Endothelial cell of umbilical vein (primary cell): ENCODE measurements around the gene HSD3B7. TPM values are rescaled to one million over a fixed set of nuclear protein-coding genes. Genes with fewer than 3 reads are reported as not detected.

Experiments used
- BruUV-seq: library from RNA; stranded (reverse); fragments of 400-500 nt; replicated peaks from 2 replicates; lab custom pipeline; 2021; lab: Mats Ljungman, UMichigan
- CTCF ChIA-PET: fragments of 300-600, 350-600 bp; sonication (Branson Sonifier 250); formaldehyde crosslinking; loops from one replicate; lab custom pipeline; 2021; ENCODE audit warnings: antibody characterized with exemption, inconsistent platforms; lab: Charles Lee
- POLR2A ChIA-PET: fragments of 300-600, 350-600 bp; sonication (Branson Sonifier 250); formaldehyde crosslinking; loops from one replicate; lab custom pipeline; 2021; ENCODE audit warnings: antibody characterized with exemption, inconsistent platforms; lab: Charles Lee
- DNase-seq: peaks from one replicate; pipeline ENCODE4 v3.0.0-alpha.2; 2011; ENCODE audit warnings: low read depth, low spot score
- FAIRE-seq: peaks from 2 replicates; lab custom pipeline; 2011; peaks lifted over from hg19 to GRCh38; lab: Jason Lieb, UNC
- H2AFZ ChIP-seq: 2 replicates; pipeline ENCODE4 v1.6.0; 2012; ENCODE audit warnings: low read depth, low read length, control low read depth, inconsistent platforms
- H3K27ac ChIP-seq: 2 replicates; pipeline ENCODE4 v1.5.1; 2011; ENCODE audit warnings: low read depth, mild to moderate bottlenecking, control low read depth, low read length, moderate library complexity; ENCODE audit not compliant: insufficient read depth
- H3K27me3 ChIP-seq, 2 experiments: 2 replicates each; pipeline versions ENCODE4 v1.6.0 to v1.6.1; 2011; ENCODE audit warnings: low read length in 2 of 2, mixed read lengths in 1 of 2; ENCODE audit not compliant: control insufficient read depth in 2 of 2, insufficient read depth in 2 of 2
- H3K36me3 ChIP-seq, 2 experiments: 2 replicates in 1 of 2; 3 replicates in 1 of 2; pipeline ENCODE4 v1.5.1; 2011; ENCODE audit warnings: low read length in 2 of 2, mild to moderate bottlenecking in 1 of 2, moderate library complexity in 1 of 2; ENCODE audit not compliant: control insufficient read depth in 2 of 2, insufficient read depth in 2 of 2; ENCODE audit errors: extremely low read depth in 1 of 2
- H3K4me1 ChIP-seq: 3 replicates; pipeline ENCODE4 v1.5.1; 2011; ENCODE audit warnings: mild to moderate bottlenecking, low read length; ENCODE audit not compliant: control insufficient read depth, insufficient read depth; ENCODE audit errors: extremely low read depth
- H3K4me2 ChIP-seq: 2 replicates; pipeline ENCODE4 v1.6.1; 2011; ENCODE audit warnings: low read length, control low read depth, mixed read lengths; ENCODE audit not compliant: insufficient read depth
- H3K4me3 ChIP-seq, 3 experiments: fragments of 200-600 bp in 1 of 3; sonication (generic), shearing (Covaris generic) in 1 of 3; replicated peaks in 1 of 3; 2 replicates each; pipeline ENCODE4 v1.5.1; 2011 to 2016; ENCODE audit warnings: control low read depth in 3 of 3, low read length in 3 of 3, mild to moderate bottlenecking in 2 of 3, inconsistent platforms in 1 of 3, low read depth in 1 of 3, moderate library complexity in 1 of 3; ENCODE audit not compliant: insufficient read depth in 1 of 3
- H3K79me2 ChIP-seq: 2 replicates; pipeline ENCODE4 v1.6.0; 2012; ENCODE audit warnings: low read length, inconsistent platforms; ENCODE audit not compliant: control insufficient read depth, insufficient read depth
- H3K9ac ChIP-seq: replicated peaks from 2 replicates; pipeline ENCODE3; 2011; ENCODE audit warnings: low read length, control low read depth; ENCODE audit not compliant: insufficient read depth; ENCODE audit errors: extremely low read depth
- H3K9me1 ChIP-seq: replicated peaks from 3 replicates; pipeline ENCODE4 v1.6.0; 2011; ENCODE audit warnings: mild to moderate bottlenecking, low read length; ENCODE audit not compliant: control insufficient read depth, insufficient read depth; ENCODE audit errors: extremely low read depth
- H3K9me3 ChIP-seq: replicated peaks from 2 replicates; pipeline ENCODE4 v1.5.1; 2012; ENCODE audit warnings: low read length, inconsistent platforms; ENCODE audit not compliant: control insufficient read depth, insufficient read depth
- H4K20me1 ChIP-seq: replicated peaks from 2 replicates; pipeline ENCODE3; 2011; ENCODE audit warnings: mild to moderate bottlenecking, low read length; ENCODE audit not compliant: control insufficient read depth, insufficient read depth; ENCODE audit errors: extremely low read depth
- CTCF ChIP-seq, 2 donors: IDR thresholded peaks; 1 replicate in 1 of 2; 2 replicates in 1 of 2; pipeline ENCODE4 v1.5.1; 2011; ENCODE audit warnings: low read length in 2 of 2, mild to moderate bottlenecking in 2 of 2, moderate library complexity in 2 of 2, control low read depth in 1 of 2, inconsistent platforms in 1 of 2, low read depth in 1 of 2; ENCODE audit not compliant: insufficient read depth in 1 of 2; ENCODE audit errors: extremely low read depth in 1 of 2
- EZH2 ChIP-seq: IDR thresholded peaks from 2 replicates; pipeline ENCODE4 v1.6.1; 2012; ENCODE audit warnings: borderline replicate concordance, low read depth, mild to moderate bottlenecking, moderate library complexity, low read length, inconsistent platforms; ENCODE audit not compliant: severe bottlenecking
- FOS ChIP-seq: IDR thresholded peaks from 2 replicates; pipeline ENCODE4 v1.6.1; 2011; ENCODE audit warnings: mild to moderate bottlenecking, low read length, moderate library complexity, borderline replicate concordance; ENCODE audit not compliant: insufficient read depth
- GATA2 ChIP-seq: IDR thresholded peaks from 2 replicates; pipeline ENCODE4 v1.7.0; 2011; ENCODE audit warnings: low read depth, mild to moderate bottlenecking, moderate library complexity, mixed read lengths, low read length; ENCODE audit not compliant: insufficient read length, insufficient read depth
- JUN ChIP-seq: IDR thresholded peaks from 2 replicates; pipeline ENCODE4 v1.6.1; 2011; ENCODE audit warnings: borderline replicate concordance, low read depth; ENCODE audit not compliant: insufficient read length, insufficient read depth
- MAX ChIP-seq: IDR thresholded peaks from 2 replicates; pipeline ENCODE4 v1.6.1; 2011; ENCODE audit not compliant: insufficient read depth, insufficient read length
- MYC ChIP-seq: IDR thresholded peaks from one replicate; pipeline ENCODE4 v1.6.1; 2011; ENCODE audit warnings: mild to moderate bottlenecking, low read depth, low read length
- POLR2A ChIP-seq: IDR thresholded peaks from 2 replicates; pipeline ENCODE4 v1.6.1; 2012; ENCODE audit warnings: low read depth, mild to moderate bottlenecking, control low read depth, low read length
- POLR2AphosphoS5 ChIP-seq: IDR thresholded peaks from 2 replicates; pipeline ENCODE4 v1.6.1; 2012; ENCODE audit warnings: low read depth, mild to moderate bottlenecking, control low read depth, low read length, moderate library complexity; ENCODE audit not compliant: insufficient read depth
- dilution Hi-C: fragments of 300-500 bp; cut with MboI; formaldehyde crosslinking; loops from one replicate; pipeline ENCODE4 v1.15.0; 2019; ENCODE audit warnings: low sequenced_read_pairs; ENCODE audit not compliant: extremely low pct_ligation_motif_present
- intact Hi-C: fragments of 100-400 bp; cut with micrococcal nuclease; formaldehyde crosslinking; loops from one replicate; pipeline ENCODE4 v1.10.0; 2022
- polyA plus RNA-seq, 4 experiments: library from polyadenylated mRNA; depleted of rRNA in 3 of 4; stranded (reverse) in 3 of 4; unstranded in 1 of 4; fragments of >200 nt; gene quantifications; 2 replicates each; pipeline versions ENCODE4 v1.2.1 to v1.2.3, GENCODE V29; 2011 to 2012; ENCODE audit warnings: missing spikeins in 1 of 4
- total RNA-seq: library from RNA; stranded (reverse); gene quantifications from 2 replicates; pipeline ENCODE4 v1.2.3, GENCODE V29; 2021

Gene HSD3B7
- total and polyA plus RNA-seq, 2 donors (not counting 3 experiments of a cell fraction or from before 2014, with no cell fraction given) = 3.5 to 4.8 TPM

GRCh38 chr16:30969246-30969842 lies 15.7 kb upstream of the HSD3B7 start:
- H3K36me3 ChIP-seq = peaks cover 27 to 59% of the 10 kb centered on the region in 2 experiments
- CTCF ChIA-PET = interaction anchor here (1.8 kb wide), 1 partner anchor 16 kb away, joined by 5 read pairs; the partner anchor contains the start of gene HSD3B7
- dilution Hi-C loops = no loop called here

More at GRCh38 chr16:30969246-30969842, 15.7 kb upstream of the HSD3B7 start:
- no peak for FAIRE-seq
- H3K79me2 ChIP-seq = no peaks in the 10 kb centered on the region
- no peak overlapping the region for H3K4me3 ChIP-seq
- H3K4me1 ChIP-seq = no peaks in the 10 kb centered on the region
- H3K27me3 ChIP-seq = no peaks in the 10 kb centered on the region
- H3K9ac ChIP-seq = no peak overlapping the region
- POLR2A ChIA-PET = interaction anchor here (0.7 kb wide), 1 partner anchor 178 kb away, joined by 4 read pairs; no protein-coding TSS in a partner anchor
- DNase-seq = no peak
- H3K9me1 ChIP-seq = no peaks in the 10 kb centered on the region
- no TSS peak for BruUV-seq
- H3K27ac ChIP-seq = no peak overlapping the region
- H3K4me2 ChIP-seq = no peak overlapping the region
- no peaks in the 10 kb centered on the region for H4K20me1 ChIP-seq
- no peaks in the 10 kb centered on the region for H3K9me3 ChIP-seq
- intact Hi-C loops = no loop called here
- no peak for TF ChIP-seq POLR2A
- no peak for TF ChIP-seq FOS
- TF ChIP-seq MAX = no peak
- no peak for TF ChIP-seq MYC
- no peak for TF ChIP-seq GATA2
- no peak for TF ChIP-seq CTCF (IDR thresholded peaks at IDR 0.05; ENCODE audit: extremely low read depth in 1 of 2, insufficient read depth in 1 of 2, low read depth in 1 of 2, low read length in 2 of 2)
- no peak for TF ChIP-seq JUN
- no peak for TF ChIP-seq EZH2
- no peak for TF ChIP-seq POLR2AphosphoS5
- H2AFZ ChIP-seq = no peak overlapping the region
